ENCODE measurements around the gene TUBA1A.
"Not testable (repeated sequence)": the region's sequence is repeated elsewhere in the genome, so short reads cannot be mapped to it uniquely, and the experiment has no call there.

The TUBA1A gene

DNA sequence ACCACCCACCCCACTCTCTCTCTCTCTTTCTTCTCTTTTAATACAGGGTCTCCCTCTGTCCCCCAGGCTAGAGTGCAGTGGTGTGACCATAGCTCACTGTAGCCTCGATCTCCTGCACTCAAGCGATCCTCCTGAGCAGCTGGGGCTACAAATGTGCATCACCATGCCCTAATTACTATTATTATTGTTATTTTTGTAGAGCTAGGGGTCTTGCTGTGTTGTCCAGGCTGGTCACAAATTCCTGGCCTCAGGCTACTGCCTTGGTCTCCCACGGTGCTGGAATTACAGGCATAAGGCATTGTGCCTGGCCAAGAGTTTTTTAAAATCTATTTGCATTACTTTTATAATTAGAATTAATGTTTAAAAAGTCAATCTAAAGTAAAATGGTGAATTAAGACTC, 34.7 kb downstream of the TUBA1A start:
- DNase-seq (ENCODE audit: low spot score): no peak

DNA sequence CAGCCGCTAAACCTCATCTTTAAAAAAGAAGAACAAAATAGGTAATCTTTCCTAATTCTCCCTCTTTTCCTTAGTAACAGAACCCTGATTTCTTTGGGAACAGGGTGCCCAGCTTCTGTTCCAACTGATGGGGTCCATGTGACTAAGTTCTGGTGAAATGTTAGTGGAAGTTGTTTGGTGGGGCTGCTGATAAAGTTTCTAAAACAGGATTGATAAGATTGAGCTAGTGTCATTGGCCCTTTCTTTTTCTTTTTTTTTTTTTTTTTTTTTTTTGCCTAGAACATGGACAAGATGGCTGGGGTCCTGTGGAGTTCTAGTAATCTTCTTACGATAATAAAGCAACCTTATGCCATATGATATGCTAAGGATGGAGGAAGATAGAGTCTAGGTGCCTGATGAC, 41.5 kb downstream of the TUBA1A start:
- no peak for DNase-seq (ENCODE audit: low spot score)

DNA sequence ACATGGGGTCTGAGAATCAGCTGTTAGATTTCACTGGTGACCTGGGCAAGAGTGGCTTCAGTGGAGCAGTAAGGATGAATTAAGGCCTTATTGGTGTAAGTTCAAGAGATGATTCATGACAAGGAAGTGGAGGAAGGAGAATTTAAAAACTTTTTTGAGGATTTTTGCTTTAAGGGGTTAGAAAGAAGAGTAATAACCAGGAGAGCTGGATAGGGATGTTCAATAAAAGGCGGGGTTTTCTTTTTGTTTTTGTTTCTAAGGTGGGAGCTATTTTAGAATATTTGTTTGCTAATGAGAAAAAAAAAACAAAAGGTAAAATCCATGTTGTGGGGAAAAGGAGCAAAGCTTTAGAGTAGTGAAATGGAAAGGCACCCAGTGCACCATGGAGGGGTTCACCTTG, 42.5 kb downstream of the TUBA1A start:
- no peak for DNase-seq (ENCODE audit: low spot score)

DNA sequence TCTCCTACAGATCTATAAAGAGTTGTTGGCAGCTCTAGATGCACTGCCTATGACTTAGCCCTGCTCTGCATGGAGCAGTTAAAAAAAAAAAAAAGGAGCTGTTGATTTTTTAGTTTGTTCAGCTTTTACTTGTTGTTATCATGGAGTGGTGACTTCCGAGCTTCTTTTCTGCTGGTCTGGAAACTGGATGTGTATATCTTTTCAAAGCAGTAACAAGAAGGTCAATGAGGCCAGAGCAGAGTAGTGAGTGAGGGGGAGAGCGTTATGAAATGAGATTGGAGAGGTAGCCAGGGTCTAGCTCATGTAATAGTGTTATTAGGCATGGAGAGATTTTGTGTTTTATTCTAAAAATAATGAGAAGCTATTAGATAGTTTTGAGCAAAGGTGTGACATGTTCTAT, 44.5 kb downstream of the TUBA1A start:
- no peak for DNase-seq (ENCODE audit: low spot score)

DNA sequence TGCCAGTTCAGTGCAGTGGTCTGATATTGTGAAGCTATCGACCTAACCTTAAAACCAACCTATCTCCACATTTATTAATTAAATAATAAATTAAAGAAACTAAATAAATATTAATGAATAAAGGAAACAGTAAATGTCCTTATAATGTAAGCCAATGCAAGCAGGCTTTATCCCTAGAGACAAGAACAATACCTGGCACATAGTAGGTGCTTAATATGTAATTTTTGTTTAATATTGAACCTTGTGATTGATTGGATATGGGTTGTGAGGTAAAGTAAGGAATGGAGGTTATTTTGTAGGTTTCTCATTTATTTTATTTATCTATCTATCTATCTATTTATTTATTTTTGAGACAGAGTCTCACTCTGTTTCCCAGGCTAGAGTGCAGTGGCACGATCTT, 49.9 kb downstream of the TUBA1A start:
- DNase-seq (ENCODE audit: low spot score): no peak

DNA sequence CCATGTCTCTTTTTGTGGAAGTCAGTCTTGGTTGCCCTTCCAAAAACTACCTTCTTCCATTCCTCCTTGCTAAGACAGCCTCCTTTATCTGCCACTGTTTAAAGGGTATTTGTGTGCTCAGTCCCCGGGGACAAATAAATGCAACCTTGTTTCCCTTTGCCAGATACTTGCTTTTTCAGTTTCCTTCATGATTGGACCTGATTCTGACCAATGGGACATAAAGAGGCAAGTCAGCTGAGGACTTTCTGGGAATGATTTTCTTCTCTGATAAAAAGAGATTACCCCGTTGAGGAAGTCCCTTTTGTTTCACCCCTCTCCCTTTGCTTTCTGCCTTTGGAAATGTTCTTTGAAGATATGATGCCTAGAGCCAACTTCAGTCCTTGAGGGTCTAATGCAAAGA, 50.3 kb downstream of the TUBA1A start:
- no peak for DNase-seq (ENCODE audit: low spot score)

DNA sequence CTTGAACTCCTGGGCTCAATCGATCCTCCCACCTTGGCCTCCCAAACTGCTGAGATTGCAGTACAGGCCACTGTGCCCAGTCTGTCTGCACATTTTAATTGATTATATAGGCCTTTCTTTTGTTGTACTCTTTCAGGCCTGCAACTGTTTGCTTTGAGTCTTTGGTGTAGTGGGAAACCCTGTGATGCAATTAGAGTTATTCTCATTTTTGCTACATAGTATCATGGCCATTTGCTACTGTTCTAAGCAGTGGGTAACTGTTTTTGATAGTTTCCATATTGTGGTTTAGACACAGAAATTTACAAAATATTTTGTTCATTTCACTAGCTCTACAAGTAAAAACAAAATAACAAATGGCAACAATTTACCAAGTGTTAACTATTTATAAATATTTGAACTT, 51.4 kb downstream of the TUBA1A start:
- no peak for DNase-seq (ENCODE audit: low spot score)

DNA sequence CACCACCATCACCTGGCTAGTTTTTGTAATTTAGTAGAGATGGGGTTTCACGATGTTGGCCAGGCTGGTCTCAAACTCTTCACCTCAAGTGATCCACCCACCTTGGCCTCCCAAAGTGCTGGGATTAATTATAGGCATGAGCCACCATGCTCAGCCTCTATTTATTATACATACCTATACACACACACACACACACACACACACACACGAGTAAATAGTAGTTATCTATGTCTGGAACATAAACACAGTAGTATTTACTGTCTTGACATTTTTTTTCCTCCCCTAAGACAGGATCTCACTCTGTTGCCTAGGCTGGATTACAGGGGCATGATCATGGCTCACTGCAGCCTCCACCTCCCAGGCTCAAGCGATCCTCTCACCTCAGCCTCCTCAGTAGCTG, 51.9 kb downstream of the TUBA1A start:
- not testable (repeated sequence) for DNase-seq (ENCODE audit: low spot score)
